ENCODE data around the gene PVRIG. TPM values are rescaled to one million over a fixed set of nuclear protein-coding genes. Genes with fewer than 3 reads are reported as not detected.
"Not testable (repeated sequence)": the region's sequence is repeated elsewhere in the genome, so short reads cannot be mapped to it uniquely, and the experiment has no call there.

Gene PVRIG
- total and polyA plus RNA-seq, 2 of the 8 experiments (the other 6 are each of a cell fraction or from before 2014, with no cell fraction given), result 0.15 TPM; not detected in 1

DNA sequence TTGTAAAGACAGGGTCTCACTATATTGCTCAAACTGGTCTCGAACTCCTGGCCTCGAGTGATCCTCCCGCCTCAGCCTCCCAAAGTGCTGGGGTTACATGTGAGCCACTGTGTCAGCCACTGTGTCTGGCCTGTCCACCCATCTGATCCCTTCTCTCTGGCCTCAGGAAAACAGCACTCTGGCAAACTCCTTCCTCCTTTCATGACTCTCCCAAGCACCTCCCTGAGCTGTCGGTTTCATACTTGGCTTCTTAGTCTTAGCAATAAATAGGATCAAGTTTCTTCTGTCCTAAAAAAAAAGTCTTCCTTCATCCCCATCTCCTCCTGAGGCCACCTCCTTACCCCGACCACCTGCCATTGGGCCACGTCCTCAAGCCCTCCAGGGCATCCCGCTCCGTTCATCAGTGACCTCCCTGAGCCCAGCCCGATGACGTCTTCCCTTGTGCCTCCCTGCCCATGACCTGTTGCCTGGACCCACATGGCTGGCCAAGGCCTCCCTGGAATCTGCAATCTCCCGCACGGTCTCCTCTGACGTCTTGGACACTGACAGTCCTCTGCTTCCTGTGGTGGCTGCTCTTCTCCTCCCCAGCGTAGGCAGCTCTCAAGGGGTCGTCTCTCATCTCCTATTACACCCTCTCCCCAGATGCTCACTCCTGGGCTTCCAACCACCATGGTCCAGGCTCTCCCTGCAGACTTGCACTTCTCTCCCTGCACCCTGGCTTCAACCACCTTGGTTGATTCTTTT lies 26.5 kb downstream of the PVRIG start:
- Histone ChIP-seq H3K4me1 (replicated peaks in 1 of 4; ENCODE audit: control insufficient read depth in 3 of 4, insufficient read depth in 4 of 4, low read length in 3 of 4) (peaks cover 8 to 18% (median 11%) of the 10 kb centered on the region in 4 experiments), H2BK12ac (ENCODE audit: low read depth, low read length) (peak overlapping the region; percentile 75; the same call in 1 of the 2 replicates), H3K79me2 (ENCODE audit: control insufficient read depth in 1 of 2, insufficient read depth in 2 of 2, low read length in 2 of 2) (peaks cover 0 to 18% of the 10 kb centered on the region in 2 experiments; a peak in 2 of 4 replicates), H3K4me2 (ENCODE audit: insufficient read depth in 1 of 2, low read depth in 2 of 2, low read length in 2 of 2) (peak overlapping the region in 1 of 2 experiments; percentile 42; a peak in 1 of 4 replicates)
- not testable (repeated sequence) for H2BK15ac ChIP-seq (ENCODE audit: low read length); H3K9me3 ChIP-seq (ENCODE audit: insufficient read depth in 2 of 2, low read depth in 1 of 2, low read length in 1 of 2); H3K27me3 ChIP-seq (replicated peaks in 1 of 4; ENCODE audit: control insufficient read depth in 3 of 4, extremely low read depth in 1 of 4, insufficient read depth in 3 of 4, low read length in 3 of 4); H2AK5ac ChIP-seq (ENCODE audit: low read depth, low read length); H3K14ac ChIP-seq (ENCODE audit: insufficient read length); H3K9ac ChIP-seq (replicated peaks in 1 of 4; ENCODE audit: extremely low read depth in 1 of 4, low read depth in 3 of 4, low read length in 3 of 4); H4K91ac ChIP-seq (replicated peaks; ENCODE audit: insufficient read length, low read length); H3K23ac ChIP-seq (ENCODE audit: insufficient read length); H4K5ac ChIP-seq (ENCODE audit: insufficient read length, low read depth, low read length); H3K27ac ChIP-seq (ENCODE audit: low read depth, low read length); H2AFZ ChIP-seq (ENCODE audit: low read length); H3K79me1 ChIP-seq (ENCODE audit: low read depth, low read length); H3K56ac ChIP-seq (replicated peaks; ENCODE audit: insufficient read length, low read depth, low read length); H4K20me1 ChIP-seq (replicated peaks in 1 of 2; ENCODE audit: control insufficient read depth in 1 of 2, insufficient read depth in 2 of 2, low read length in 2 of 2); H2BK5ac ChIP-seq (ENCODE audit: low read depth, low read length); H2BK20ac ChIP-seq (ENCODE audit: low read length); H3K23me2 ChIP-seq (ENCODE audit: low read depth, low read length); DNase-seq (ENCODE audit: low read depth in 1 of 2, low spot score in 2 of 2); H3K18ac ChIP-seq (ENCODE audit: extremely low read depth, low read length); FAIRE-seq; H4K8ac ChIP-seq (ENCODE audit: extremely low read depth, insufficient read depth, low read length); H3K4me3 ChIP-seq (ENCODE audit: extremely low read depth in 1 of 4, insufficient read depth in 2 of 4, low read depth in 3 of 4, low read length in 4 of 4); H2BK120ac ChIP-seq (replicated peaks; ENCODE audit: low read depth, low read length); H3K36me3 ChIP-seq (ENCODE audit: control insufficient read depth in 2 of 4, insufficient read depth in 4 of 4, low read length in 3 of 4); H3K4ac ChIP-seq (replicated peaks; ENCODE audit: insufficient read length, low read depth, low read length)
- WGBS, 2 experiments (ENCODE audit: extremely low coverage in 1 of 2, insufficient coverage in 1 of 2, insufficient read length in 1 of 2, insufficient replicate concordance in 2 of 2, low coverage in 1 of 2, low lambda C conversion rate in 2 of 2, missing lambda C conversion rate in 1 of 2), result 91% methylated on average over 15 of the region's 15 CpGs; no CpG with 5 or more reads in 1 of the 2 experiments
- ChIA-PET POLR2A (ENCODE audit: partially characterized antibody) (interaction anchor here (1.6 kb wide), 1 partner anchor 182 kb away, joined by 6 read pairs; the partner anchor contains the start of gene ZCWPW1), CTCF (ENCODE audit: partially characterized antibody) (interaction anchor here (0.5 to 2.0 kb wide), 4 partner anchors 14 to 341 kb away, joined by 3 to 6 read pairs (median 4); no protein-coding TSS in a partner anchor)
